Fibroblast of lung (primary cell): ENCODE measurements around the gene MATN3. TPM values are rescaled to one million over a fixed set of nuclear protein-coding genes. Genes with fewer than 3 reads are reported as not detected.

ENCODE experiments used
- DNase-seq, 2 donors: peaks; one replicate each; pipeline versions ENCODE4 v3.0.0 to v3.0.0-alpha.2; 2010; ENCODE audit warnings: low read depth in 2 of 2
- H2AFZ ChIP-seq: 2 replicates; pipeline ENCODE4 v1.5.1; 2012; ENCODE audit warnings: low read length, control low read depth, inconsistent platforms
- H3K27ac ChIP-seq: 2 replicates; pipeline ENCODE4 v1.5.1; 2011; ENCODE audit warnings: low read length, control low read depth; ENCODE audit not compliant: insufficient read depth
- H3K27me3 ChIP-seq: 2 replicates; pipeline ENCODE4 v1.5.1; 2011; ENCODE audit warnings: mild to moderate bottlenecking, low read length; ENCODE audit not compliant: control insufficient read depth, insufficient read depth
- H3K36me3 ChIP-seq: 2 replicates; pipeline ENCODE4 v1.5.1; 2011; ENCODE audit warnings: low read length; ENCODE audit not compliant: control insufficient read depth, insufficient read depth
- H3K4me1 ChIP-seq: 2 replicates; pipeline ENCODE4 v1.5.1; 2011; ENCODE audit warnings: low read length; ENCODE audit not compliant: control insufficient read depth, insufficient read depth; ENCODE audit errors: extremely low read depth
- H3K4me2 ChIP-seq: 2 replicates; pipeline ENCODE4 v1.5.1; 2011; ENCODE audit warnings: low read length, control low read depth; ENCODE audit not compliant: insufficient read depth; ENCODE audit errors: extremely low read depth
- H3K4me3 ChIP-seq, 4 experiments: fragments of 200-600 bp in 1 of 4; sonication (generic) in 1 of 4; replicated peaks in 1 of 4; 2 replicates each; pipeline ENCODE4 v1.5.1; 2011 to 2016; ENCODE audit warnings: low read length in 4 of 4, low read depth in 3 of 4, mild to moderate bottlenecking in 3 of 4, control low read depth in 2 of 4, inconsistent platforms in 1 of 4, mixed read lengths in 1 of 4; ENCODE audit not compliant: insufficient read depth in 1 of 4; ENCODE audit errors: control extremely low read depth in 1 of 4
- H3K79me2 ChIP-seq: 2 replicates; pipeline ENCODE4 v1.5.1; 2012; ENCODE audit warnings: mild to moderate bottlenecking, low read length, inconsistent platforms; ENCODE audit not compliant: control insufficient read depth, insufficient read depth
- H3K9ac ChIP-seq: 2 replicates; pipeline ENCODE4 v1.5.1; 2011; ENCODE audit warnings: mild to moderate bottlenecking, low read length, control low read depth; ENCODE audit not compliant: insufficient read depth
- H3K9me3 ChIP-seq: 2 replicates; pipeline ENCODE4 v1.5.1; 2012; ENCODE audit warnings: low read depth, low read length; ENCODE audit not compliant: control insufficient read depth, insufficient read depth
- H4K20me1 ChIP-seq: 2 replicates; pipeline ENCODE4 v1.5.1; 2011; ENCODE audit warnings: low read length; ENCODE audit not compliant: control insufficient read depth, insufficient read depth; ENCODE audit errors: extremely low read depth
- CTCF ChIP-seq, 2 donors: IDR thresholded peaks in 1 of 2; conservative IDR thresholded peaks in 1 of 2; 1 replicate in 1 of 2; 2 replicates in 1 of 2; pipeline ENCODE4 v1.5.1; 2011 to 2012; ENCODE audit warnings: low read length in 2 of 2, control low read depth in 1 of 2, inconsistent platforms in 1 of 2, low read depth in 1 of 2, mild to moderate bottlenecking in 1 of 2
- EZH2 ChIP-seq: IDR thresholded peaks from 2 replicates; pipeline ENCODE4 v1.5.1; 2012; ENCODE audit warnings: low read length, control low read depth, mild to moderate bottlenecking; ENCODE audit errors: missing control alignments
- polyA plus RNA-seq, 2 donors: library from polyadenylated mRNA; depleted of rRNA in 1 of 2; stranded (reverse) in 1 of 2; unstranded in 1 of 2; fragments of >200 nt; gene quantifications; 2 replicates each; pipeline ENCODE4 v1.2.1, GENCODE V29; 2011 to 2012; ENCODE audit warnings: missing spikeins in 1 of 2
- total RNA-seq: library from RNA; depleted of rRNA; stranded (reverse); fragments of >200 nt; gene quantifications from 2 replicates; pipeline ENCODE4 v1.2.1, GENCODE V29; 2014

MATN3 gene
- total and polyA plus RNA-seq, 2 donors (not counting 1 experiment from before 2014, with no cell fraction given) = 2.3 to 6.9 TPM

- Histone ChIP-seq H4K20me1 (no peaks in the 10 kb centered on the region), H3K4me2 (peak overlapping the region; percentile 13), H3K27me3 (no peaks in the 10 kb centered on the region), H3K4me1 (no peaks in the 10 kb centered on the region), H2AFZ (no peak overlapping the region), H3K36me3 (no peaks in the 10 kb centered on the region), H3K9me3 (no peaks in the 10 kb centered on the region), H3K79me2 (no peaks in the 10 kb centered on the region), H3K4me3 (no peak overlapping the region), H3K27ac (no peak overlapping the region), H3K9ac (no peak overlapping the region)
- TF ChIP-seq EZH2 = no peak
- no peak for TF ChIP-seq CTCF (conservative IDR thresholded peaks at IDR 0.05 in 1 of 2, IDR thresholded peaks at IDR 0.05 in 1 of 2; ENCODE audit: low read depth in 1 of 2, low read length in 2 of 2)
- peak; percentile 59 to 74 for DNase-seq
Measured at GRCh38 chr2:19949071-19949470, 63.4 kb downstream of the MATN3 start.

- H3K27me3 ChIP-seq = no peaks in the 10 kb centered on the region
- TF ChIP-seq CTCF (conservative IDR thresholded peaks at IDR 0.05 in 1 of 2, IDR thresholded peaks at IDR 0.05 in 1 of 2; ENCODE audit: low read depth in 1 of 2, low read length in 2 of 2) (no peak), EZH2 (no peak)
- peak overlapping the region; percentile 9 for H3K4me2 ChIP-seq
- H3K9me3 ChIP-seq = no peaks in the 10 kb centered on the region
- H3K4me3 ChIP-seq = no peak overlapping the region
- peak in 1 of 2 donors; percentile 51 for DNase-seq
- H4K20me1 ChIP-seq = no peaks in the 10 kb centered on the region
- H2AFZ ChIP-seq = no peak overlapping the region
- H3K36me3 ChIP-seq = no peaks in the 10 kb centered on the region
- H3K9ac ChIP-seq = no peak overlapping the region
- no peaks in the 10 kb centered on the region for H3K4me1 ChIP-seq
- no peak overlapping the region for H3K27ac ChIP-seq
- H3K79me2 ChIP-seq = no peaks in the 10 kb centered on the region
Measured at GRCh38 chr2:19947184-19947940, 65.1 kb downstream of the MATN3 start.

DNA sequence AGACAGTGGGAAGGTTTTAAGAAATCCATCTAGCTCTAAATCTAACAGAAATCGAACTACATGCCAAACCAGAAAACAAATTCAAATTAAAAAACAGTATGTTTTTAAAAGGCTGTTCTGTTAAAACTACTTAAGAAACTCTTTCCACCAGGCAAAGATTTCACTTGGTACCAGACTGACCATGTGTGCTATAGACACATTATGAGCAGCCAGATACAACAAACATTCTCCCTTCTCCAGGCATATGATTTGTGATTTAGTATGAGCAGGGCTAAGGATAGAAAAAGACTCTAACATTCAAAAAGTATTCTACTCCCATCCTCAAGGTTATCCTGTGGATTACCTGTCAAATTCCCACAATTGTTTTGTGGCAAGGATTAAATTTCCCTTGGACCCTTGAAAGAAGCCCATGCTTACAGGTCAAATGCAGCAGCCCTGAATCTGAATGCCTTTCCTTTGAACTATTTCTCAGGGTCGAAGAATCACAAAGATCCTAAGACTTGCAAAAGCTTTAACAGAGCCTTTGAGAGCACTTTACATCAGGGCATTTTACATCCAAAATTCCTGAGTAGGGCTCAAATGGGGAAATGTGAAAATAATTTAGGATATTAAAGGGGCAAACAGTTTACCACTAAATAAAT is 68.1 kb downstream of the MATN3 start:
- Histone ChIP-seq H3K9me3 (no peaks in the 10 kb centered on the region), H3K79me2 (no peaks in the 10 kb centered on the region), H3K36me3 (no peaks in the 10 kb centered on the region), H3K4me3 (no peak overlapping the region), H2AFZ (no peak overlapping the region), H3K4me2 (no peak overlapping the region), H3K27ac (no peak overlapping the region), H3K9ac (no peak overlapping the region), H3K4me1 (no peaks in the 10 kb centered on the region), H4K20me1 (no peaks in the 10 kb centered on the region), H3K27me3 (no peaks in the 10 kb centered on the region)
- TF ChIP-seq CTCF (conservative IDR thresholded peaks at IDR 0.05 in 1 of 2, IDR thresholded peaks at IDR 0.05 in 1 of 2; ENCODE audit: low read depth in 1 of 2, low read length in 2 of 2) (no peak), EZH2 (no peak)
- no peak for DNase-seq
